ACHN (cell line): ENCODE data around the gene KLHDC8A.

Experiments used
- DNase-seq: peaks from one replicate; pipeline ENCODE4 v3.0.0-alpha.2; 2015
- in situ Hi-C: cut with HindIII; loops from 2 replicates; pipeline ENCODE4 v1.10.0; 2017; ENCODE audit warnings: low sequenced_read_pairs, low pct_ligation_motif_present, low pct_unique_long_range_greater_than_20kb

KLHDC8A gene

DNA sequence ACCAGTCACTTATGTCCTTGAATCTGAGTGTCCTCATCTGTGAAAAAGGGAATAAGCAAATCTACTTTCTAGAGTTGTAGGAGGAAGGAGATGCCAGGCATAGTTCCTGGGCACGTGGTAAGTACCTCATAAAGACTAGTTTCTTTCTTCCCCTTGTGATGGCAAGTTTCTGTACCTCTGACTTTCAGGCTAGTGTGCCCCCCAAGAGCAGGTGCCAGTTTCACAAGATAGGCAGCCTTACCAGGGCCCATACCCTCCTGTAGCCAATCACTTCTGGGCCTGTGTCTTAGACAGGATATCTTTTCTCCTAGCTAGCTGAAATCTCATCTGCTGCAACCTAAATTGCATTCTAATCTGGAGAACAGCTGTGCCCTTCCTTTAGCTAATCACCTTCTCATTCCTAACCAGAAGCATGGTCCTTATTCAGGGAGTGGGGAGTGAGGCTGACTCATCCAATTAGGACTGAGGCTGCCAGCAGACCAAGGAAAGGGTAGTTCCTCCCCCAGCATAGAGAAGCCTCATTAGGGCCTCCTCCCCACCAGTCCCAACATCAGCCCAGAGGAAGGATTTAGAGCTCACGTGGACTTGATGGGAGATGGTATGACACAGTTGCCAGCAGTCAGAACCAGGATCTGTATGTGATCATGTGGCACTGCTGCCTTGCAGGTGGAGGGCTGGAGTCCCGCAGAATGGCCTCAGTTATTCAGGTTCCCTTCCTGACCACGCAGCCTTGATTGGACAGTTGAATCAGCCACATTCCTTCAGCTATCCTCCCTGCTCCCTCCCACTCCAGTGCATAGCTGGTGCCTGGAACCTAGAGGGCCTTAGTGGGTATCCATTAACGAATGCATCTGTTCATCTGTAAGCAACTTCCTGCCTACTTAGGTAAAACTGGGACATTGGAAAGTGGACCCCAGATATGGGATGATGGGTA is 7.9 kb downstream of the KLHDC8A start:
- no peak for DNase-seq
- in situ Hi-C loops: no loop called here

DNA sequence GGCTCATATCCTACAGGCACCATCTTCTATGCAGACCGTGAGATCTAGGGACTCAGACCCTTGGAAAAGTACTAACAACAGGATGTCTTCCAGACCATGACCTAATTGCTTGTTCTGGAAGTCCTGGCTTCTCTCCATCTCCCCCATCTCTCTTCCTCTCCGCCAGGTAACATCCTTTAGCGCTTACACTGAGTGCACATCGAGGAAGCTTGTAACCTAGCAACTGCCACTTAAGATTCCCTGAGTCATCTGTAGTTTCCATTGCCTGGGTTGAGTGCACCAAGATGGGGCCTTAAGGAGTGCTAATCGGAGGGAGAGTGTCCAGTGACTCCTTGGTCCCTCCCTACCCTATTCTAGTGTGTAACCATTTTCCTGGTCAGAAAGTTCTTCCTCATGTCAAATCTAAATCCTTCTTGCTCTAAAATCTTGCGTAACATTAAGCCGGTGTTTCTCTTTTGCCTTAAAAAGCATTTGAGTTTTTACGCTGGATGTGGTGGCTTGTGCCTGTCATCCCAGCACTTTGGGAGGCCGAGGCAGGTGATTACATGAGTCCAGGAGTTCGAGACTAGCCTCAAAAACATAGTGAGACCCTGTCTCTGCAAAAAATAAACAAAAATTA is 9.7 kb downstream of the KLHDC8A start:
- peak; percentile 58 for DNase-seq

DNA sequence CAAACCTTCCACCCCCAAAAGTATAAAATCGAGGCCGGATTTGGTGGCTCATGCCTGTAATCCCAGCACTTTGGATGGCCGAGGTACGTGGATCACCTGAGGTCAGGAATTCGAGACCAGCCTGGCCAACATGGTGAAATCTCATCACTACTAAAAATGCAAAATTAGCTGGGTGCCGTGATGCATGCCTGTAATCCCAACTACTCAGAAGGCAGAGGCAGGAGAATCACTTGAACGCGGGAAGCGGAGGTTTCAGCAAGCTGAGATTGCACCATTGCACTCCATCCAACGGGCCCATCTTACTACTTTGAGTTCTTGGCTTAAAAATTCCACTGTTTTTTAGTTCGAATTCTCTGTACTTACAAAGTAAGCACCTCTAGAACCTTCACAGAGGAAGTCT is 11.0 kb downstream of the KLHDC8A start:
- DNase-seq: no peak
- in situ Hi-C loops: no loop called here

More for the DNA sequence above, 9.7 kb downstream of the KLHDC8A start:
- in situ Hi-C loops: no loop called here

DNA sequence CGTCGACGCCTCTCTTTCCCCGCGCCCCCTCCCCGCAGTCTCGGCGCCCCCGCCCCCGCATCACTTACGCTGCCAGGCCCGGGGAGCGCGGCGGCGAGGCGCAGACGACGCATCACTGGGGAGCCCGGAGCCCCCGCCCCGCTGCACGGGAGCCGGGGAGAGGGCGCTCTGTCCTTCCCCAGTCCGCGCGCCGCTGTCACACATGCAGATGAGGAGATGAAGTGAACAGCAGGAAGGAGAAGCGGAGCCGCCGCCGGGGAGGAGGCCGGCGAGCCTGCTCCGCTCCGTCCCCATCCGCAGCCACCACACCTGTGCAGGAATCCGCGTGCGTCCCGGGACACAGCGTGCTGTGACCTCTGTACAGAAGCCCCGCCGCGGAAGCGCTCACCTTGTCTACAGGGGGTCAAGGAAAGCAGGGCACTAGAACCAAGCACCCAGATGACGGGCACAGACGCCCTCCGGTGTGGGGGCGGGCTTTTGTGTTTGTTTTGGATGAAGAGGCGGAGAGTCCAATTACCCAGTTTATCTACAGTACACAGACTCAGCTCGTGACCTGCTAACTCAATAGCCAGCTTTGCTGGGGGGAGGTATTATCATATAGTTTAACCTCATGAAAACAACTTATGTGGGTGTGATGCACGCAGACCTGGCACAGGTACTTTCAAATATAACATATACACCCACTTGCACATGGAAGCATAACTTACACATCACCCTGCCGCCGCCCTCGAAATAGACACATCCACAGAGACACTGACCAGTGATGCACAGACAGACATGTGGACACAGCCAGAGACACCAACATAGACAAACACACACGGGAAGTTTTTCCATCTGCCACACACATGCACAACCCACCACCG is 12.4 kb downstream of the KLHDC8A start:
- no peak for DNase-seq
- in situ Hi-C loops: no loop called here

DNA sequence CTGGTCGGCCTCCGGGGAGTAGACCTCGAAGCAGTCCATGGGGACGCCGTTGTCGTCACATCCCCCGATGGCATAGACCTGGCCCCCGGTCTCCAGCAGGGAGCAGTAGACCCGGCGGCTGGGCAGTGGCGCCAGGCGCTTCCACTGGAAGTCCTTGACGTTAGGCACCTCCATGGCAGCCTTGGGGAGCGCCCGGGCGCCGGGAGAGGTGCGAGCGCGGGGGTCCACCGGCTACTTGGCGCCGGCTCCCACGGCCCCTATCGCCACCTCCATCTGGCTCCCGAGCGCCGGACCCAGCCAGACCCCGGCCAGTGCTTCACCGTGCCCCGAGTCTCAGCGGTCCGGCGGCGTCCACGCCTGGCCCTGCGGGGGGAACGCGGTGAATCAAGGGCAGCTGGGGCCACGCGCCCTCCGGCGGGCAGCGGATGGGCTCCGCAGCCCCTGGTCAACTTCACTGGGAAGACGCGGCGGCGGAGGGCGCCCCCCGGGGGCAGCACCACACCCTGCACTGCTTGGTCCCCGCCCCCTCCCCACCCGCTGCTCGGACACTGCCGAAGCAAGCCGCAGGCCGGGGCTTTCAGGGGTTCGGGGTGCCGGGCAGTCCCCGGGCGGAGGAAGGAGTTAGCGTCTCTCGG is 13.2 kb downstream of the KLHDC8A start:
- in situ Hi-C loops: no loop called here
- DNase-seq: no peak

DNA sequence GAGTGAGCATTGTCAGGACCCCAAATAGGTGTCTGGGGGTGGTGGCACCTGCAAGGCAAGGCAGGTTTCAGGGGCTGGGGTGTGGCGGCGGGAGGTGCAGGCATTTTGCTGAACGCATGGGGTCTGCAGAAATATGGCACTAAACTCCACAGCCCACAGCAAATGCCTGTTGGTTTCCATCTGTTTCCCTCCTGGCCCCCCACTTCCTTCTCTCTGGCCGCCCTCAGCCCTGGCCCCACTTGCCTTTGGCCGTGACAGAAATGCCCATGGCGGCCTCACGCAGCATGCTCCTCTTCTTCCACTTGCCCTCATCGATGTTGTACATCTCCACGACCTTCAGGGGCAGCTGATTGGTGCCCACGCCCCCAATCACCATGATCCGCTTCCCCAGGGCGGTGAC is 13.7 kb downstream of the KLHDC8A start:
- in situ Hi-C loops: no loop called here
- DNase-seq: no peak

DNA sequence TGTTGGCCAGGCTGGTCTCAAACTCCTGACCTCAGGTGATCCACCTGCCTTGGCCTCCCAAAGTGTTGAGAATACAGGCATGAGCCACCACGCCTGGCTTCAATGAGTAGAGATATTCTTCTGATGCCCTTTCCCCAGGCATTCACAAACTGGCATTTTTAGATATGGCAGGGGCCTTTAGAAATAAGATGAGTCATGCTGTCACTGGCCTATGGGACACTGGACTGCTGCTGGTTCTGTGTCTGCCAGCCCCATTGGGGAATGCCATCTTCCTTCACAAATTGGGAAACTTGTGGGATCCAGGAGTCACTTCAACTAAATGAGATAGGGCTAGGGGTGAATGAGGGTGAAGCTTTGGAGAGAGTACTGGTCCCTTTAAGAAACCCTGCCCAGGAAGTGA is 16.0 kb downstream of the KLHDC8A start:
- DNase-seq: no peak
- in situ Hi-C loops: no loop called here

DNA sequence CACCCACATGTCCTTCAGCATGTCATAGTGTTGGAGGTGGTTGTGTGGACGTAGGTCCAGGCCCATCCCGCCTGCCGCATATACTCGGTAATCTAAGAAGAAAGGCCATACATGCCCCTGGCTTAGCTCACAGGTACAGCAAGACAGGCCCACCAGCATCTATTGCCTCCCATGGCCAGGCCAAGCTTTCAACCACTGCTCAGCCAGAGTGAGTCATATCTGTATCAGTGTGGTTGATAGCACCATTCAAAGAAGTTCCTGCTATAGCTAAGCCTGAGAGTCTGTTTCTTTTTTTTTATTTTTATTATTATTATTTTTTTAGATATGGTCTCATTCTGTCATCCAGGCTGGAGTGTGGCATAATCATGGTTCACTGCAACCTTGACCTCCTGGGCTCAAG is 17.0 kb downstream of the KLHDC8A start:
- no peak for DNase-seq
- in situ Hi-C loops: no loop called here

DNA sequence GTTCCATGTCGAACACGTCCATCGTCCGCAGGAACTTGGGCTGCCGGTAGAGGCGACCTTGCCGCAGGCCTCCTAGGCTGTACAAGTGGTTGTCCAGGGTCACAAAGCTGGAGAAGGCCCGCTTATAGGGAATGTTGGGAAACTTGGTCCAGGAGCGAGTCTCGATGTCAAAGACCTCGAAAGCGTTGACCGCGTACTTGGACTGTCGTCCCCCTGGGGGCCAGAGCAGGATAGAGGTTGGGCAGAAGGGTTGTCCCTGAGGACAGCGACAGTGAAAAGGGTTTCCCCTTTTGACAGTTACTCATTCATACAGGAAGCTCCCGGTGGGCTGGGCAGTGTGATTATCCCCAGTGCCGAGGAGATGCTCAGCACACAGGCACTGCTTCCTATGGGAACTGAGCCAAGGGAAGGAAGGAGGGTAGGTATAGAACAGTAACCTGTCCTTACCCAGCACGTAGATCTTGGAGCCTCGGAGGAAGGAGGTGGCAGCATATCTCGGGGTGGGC is 17.5 kb downstream of the KLHDC8A start:
- in situ Hi-C loops: no loop called here
- DNase-seq: no peak

DNA sequence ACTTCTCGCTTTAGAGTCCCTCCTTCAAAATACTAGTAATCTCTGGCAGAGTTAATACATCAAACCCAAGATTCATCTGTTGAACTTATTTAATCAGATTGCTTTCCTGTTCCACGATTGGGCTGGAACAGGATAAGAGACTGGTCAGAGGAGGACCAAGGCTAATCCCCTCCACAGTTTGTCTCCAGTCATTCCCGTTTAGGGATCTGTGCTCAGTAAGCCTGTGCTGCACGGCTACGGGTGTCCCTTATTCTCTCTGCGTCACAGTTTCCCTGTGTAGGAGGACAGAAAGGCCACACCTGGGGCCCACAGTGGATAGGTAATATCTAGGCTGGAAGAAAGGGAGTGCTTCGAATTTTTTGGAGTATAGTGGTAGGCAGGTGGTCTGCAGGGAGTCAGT is 18.7 kb downstream of the KLHDC8A start:
- no peak for DNase-seq
- in situ Hi-C loops: no loop called here

DNA sequence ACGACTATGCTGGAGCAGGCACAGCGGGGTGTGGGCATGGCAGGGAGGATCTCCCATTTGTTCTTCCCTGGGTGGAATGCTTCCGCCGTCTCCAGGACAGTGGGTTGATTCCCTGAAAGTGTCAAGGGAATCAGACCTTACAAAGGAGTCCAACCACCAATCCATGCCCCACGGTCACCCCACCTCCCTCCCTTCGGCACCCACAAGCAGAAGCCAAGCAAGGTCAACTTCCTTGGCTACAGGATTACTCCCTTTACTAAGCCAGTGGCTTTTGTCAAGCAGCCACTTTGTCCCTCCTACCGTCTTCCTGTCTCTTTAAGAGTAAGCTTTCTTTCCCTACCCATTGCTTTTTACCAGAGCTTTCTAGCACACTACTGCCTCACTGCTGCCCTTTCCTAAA is 19.2 kb downstream of the KLHDC8A start:
- no peak for DNase-seq
- in situ Hi-C loops: no loop called here

DNA sequence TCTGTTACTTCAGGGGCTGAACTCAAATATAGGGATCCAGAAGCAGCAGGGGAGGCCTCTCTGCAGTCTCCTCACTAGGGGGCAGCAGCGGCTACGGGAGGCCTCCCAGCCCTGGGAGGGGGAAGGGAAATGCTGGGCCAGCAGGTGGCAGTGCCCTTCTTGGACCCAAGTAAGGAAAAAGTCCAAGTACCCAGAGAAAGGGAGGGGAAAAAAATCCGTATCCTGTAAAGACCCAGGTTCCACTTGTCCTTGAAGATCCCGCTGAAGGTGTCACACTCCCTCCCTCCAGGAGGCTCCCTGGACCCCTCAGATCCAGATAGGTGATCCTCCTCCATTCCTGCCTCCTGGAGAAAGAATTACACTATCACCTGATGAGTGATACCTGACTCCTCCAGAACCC is 21.0 kb downstream of the KLHDC8A start:
- in situ Hi-C loops: no loop called here
- DNase-seq: peak; percentile 86

DNA sequence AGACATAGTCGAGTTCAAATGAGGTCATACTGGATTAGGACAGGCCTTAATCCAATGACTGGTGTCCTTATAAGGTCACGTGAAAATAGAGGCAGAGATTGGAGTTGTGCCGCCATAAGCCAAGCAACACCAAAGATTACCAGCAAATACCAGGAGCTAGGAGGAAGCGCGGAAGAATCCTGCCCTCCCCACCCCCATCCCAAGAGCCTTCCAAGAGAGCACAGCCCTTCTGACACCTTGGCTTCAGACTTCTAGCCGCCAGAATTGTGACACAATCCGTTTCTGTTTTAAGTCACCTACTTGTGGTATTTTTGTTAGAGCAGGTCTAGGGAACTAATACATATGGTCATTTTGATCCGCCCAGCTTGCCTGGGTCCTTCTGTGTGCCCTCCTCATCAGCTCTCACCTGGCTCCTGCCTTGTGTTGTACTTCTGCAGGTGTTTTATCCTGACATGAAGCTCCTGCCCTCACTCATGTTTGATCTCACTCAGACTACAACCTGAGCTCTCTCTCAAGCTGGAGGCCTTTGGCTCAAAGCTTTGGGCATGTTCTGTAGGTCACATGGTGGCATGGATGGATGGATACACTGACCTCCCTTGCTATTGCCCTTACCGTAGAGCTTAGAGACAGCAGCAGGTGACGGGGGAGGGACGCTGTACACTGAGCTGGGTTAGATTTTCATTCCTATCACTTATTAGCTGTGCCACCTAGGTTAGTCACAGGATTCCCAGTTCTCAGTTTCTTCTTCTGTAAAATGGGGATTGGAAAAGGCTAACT is 24.5 kb downstream of the KLHDC8A start:
- in situ Hi-C loops: no loop called here
- DNase-seq: no peak

DNA sequence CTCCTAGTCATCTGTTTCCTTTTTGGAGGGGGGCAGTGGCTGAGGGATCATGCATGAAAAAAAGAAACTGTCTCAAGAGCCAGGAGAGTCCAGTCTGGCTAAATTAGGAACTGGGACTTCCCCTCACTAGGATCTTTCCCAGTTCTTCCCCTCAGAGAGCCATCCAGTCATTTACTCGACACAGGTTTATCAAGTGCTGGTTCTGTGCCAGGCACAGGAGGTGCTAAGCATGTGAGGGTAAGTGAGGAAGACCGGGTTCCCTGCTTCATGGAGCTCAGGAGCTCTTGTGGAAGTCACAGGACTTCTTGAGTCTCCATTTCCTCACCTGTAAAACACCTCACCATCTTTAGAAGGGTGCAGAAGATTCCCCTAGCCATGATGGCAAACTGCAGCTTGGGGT is 26.6 kb downstream of the KLHDC8A start:
- in situ Hi-C loops: no loop called here
- DNase-seq: no peak

DNA sequence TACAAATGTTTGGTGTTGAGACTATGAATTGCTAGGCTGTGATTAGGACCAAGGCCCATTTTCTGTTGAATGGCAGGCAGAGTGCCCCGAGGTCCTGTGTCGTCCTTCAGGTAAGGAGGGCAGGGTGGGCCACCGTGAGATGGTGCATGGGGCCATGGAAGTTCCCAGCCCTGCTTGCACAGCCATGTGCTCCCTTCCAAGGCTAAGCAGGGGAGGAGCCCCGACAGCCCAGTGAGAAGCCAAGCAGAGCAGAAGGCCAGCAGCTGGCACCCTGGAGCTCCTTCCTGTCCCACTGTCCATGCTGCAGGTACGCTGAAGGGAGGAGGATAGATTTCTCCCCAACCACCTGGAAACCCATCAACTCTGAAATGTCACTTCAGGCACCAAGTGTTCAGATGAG is 27.0 kb downstream of the KLHDC8A start:
- no peak for DNase-seq
- in situ Hi-C loops: no loop called here

DNA sequence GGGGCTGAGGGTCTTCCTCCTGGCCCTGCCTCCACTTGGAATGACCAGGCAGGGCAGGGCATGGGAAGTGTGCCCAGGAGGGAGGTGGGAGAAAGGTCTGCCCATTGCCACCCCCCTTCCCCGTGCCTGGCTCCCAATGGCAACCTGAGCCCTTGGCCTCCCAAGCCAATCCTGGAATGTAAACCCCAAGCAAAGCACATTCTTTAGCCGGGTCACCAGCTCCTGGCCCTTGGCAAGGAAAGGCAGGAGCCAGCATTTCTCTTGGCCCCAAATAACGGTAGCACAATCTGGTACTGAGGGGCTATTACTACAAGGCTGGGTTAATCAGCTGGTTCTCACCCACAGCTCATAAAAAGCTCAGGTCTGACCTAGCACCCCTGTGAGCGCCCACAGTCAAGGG is 28.2 kb downstream of the KLHDC8A start:
- in situ Hi-C loops: no loop called here
- no peak for DNase-seq

DNA sequence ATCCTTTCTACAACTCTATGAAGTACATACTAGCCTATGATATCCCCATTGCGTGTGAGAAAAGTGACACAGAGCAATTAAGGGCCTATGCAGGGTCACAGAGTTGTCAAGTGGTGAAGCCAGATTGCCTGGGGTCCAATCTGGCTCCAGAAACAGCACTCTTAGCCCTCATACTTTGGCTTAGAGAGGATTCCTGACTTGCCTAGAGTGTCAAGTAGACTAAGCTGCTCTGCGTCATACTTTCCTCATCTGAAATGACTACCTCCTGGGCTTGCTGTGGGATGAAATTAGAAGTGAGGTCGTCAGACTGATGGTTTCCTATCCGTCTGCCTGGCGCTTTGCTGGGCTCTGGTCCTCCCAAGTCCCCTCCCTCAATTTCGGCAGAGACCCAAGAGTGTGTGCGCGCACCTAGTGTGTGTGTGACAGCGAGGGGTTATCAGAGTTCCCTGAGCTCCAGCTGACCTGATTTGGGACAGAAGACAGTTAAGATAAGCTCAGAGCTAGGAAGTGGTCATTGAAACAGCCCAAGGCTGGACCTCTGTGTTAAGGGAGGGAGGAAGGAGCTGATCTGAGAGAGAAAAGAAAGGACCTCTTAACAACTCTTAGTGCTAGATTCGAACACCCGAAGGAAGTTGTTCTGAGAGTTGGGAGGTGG is 29.8 kb downstream of the KLHDC8A start:
- in situ Hi-C loops: no loop called here
- DNase-seq: no peak
